Type B pancreatic cell (in vitro differentiated cells): ENCODE measurements around the gene SMAP1. TPM values are rescaled to one million over a fixed set of nuclear protein-coding genes. Genes with fewer than 3 reads are reported as not detected.

ENCODE experiments used
- DNase-seq: peaks from one replicate; pipeline ENCODE4 v3.0.0; 2021; ENCODE audit warnings: mixed read lengths; ENCODE audit not compliant: unreplicated experiment; ENCODE audit errors: extremely low spot score
- H3K27ac Mint-ChIP-seq: 2 replicates; pipeline ENCODE4 v1.8.0; 2021; ENCODE audit warnings: mild to moderate bottlenecking, mixed read lengths
- H3K27me3 Mint-ChIP-seq: 2 replicates; pipeline ENCODE4 v1.8.0; 2021; ENCODE audit warnings: mixed read lengths
- H3K36me3 Mint-ChIP-seq: 2 replicates; pipeline ENCODE4 v1.8.0; 2021; ENCODE audit warnings: mixed read lengths
- H3K4me1 Mint-ChIP-seq: one replicate; pipeline ENCODE4 v1.8.0; 2021; ENCODE audit warnings: mixed read lengths; ENCODE audit not compliant: unreplicated experiment
- H3K4me3 Mint-ChIP-seq: 2 replicates; pipeline ENCODE4 v1.8.0; 2021; ENCODE audit warnings: mild to moderate bottlenecking, mixed read lengths
- H3K9me3 Mint-ChIP-seq: 2 replicates; pipeline ENCODE4 v1.8.0; 2021; ENCODE audit warnings: mixed read lengths
- CTCF ChIP-seq: fragments of 200-600 bp; sonication (generic); conservative IDR thresholded peaks from 2 replicates; pipeline ENCODE4 v1.5.0; 2021; ENCODE audit warnings: antibody characterized with exemption, mild to moderate bottlenecking
- total RNA-seq: library from RNA; stranded (reverse); gene quantifications from 2 replicates; pipeline ENCODE4 v1.2.1, GENCODE V29; 2021; ENCODE audit warnings: low replicate concordance

Gene SMAP1
- total RNA-seq, 1 donor from 2014 or later, result 22.8 TPM

DNA sequence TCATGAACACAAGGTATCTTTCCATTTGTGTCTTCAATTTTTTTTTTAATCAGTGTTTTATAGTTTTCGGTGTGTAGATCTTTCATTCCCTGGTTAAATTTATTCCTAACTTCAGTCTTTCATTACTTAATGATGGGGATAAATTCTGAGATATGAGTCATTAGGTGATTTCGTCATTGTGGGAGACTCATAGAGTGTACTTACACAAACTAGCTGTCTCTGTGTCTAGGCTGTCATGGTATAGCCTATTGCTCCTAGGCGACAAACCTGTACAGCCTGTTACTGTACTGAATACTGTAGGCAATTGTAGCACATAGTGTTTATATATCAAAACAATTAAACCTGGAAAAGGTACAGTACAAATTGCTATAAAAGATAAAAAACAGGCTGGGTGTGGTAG lies 42.1 kb downstream of the SMAP1 start:
- H3K9me3 Mint-ChIP-seq, result peaks cover 5% of the 10 kb centered on the region
- H3K27ac Mint-ChIP-seq, result no peak overlapping the region
- peaks cover 5% of the 10 kb centered on the region for H3K4me1 Mint-ChIP-seq
- no peaks in the 10 kb centered on the region for H3K27me3 Mint-ChIP-seq
- TF ChIP-seq CTCF, result no peak
- no peak for DNase-seq
- H3K4me3 Mint-ChIP-seq, result no peak overlapping the region
- peaks cover 4% of the 10 kb centered on the region for H3K36me3 Mint-ChIP-seq

DNA sequence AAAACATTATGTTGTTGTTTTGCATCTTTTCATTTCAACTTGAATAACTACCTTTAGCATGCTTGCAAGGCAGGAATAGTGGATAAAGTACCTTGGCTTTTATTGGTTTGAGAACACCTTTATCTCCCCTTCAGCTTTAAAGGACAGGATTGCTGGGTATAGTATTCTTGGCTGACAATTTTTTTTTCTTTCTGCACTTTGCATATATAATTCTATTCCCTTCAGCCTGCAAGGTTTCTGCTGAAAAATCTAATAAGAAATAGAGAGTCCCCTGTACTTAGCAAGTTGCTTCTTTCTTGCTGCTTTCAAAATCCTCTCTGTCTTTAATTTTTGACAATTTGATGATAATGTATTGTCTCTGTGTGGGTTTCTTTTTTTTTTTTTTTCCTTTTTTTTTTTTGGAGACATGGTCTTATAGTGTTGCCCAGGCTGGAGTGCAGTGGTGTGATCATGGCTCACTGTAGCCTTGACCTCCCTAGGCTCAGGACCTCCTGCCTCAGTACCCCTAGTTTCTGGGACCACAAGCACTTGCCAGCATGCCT lies 47.1 kb downstream of the SMAP1 start:
- H3K4me1 Mint-ChIP-seq, result no peaks in the 10 kb centered on the region
- H3K4me3 Mint-ChIP-seq, result no peak overlapping the region
- no peaks in the 10 kb centered on the region for H3K27me3 Mint-ChIP-seq
- no peak for DNase-seq
- peaks cover 5% of the 10 kb centered on the region for H3K9me3 Mint-ChIP-seq
- H3K36me3 Mint-ChIP-seq, result peaks cover 4% of the 10 kb centered on the region
- H3K27ac Mint-ChIP-seq, result no peak overlapping the region
- no peak for TF ChIP-seq CTCF

- H3K27me3 Mint-ChIP-seq, result no peaks in the 10 kb centered on the region
- no peaks in the 10 kb centered on the region for H3K4me1 Mint-ChIP-seq
- H3K36me3 Mint-ChIP-seq, result peaks cover 4% of the 10 kb centered on the region
- H3K9me3 Mint-ChIP-seq, result peaks cover 5% of the 10 kb centered on the region
- H3K27ac Mint-ChIP-seq, result no peak overlapping the region
- no peak for TF ChIP-seq CTCF
- DNase-seq, result no peak
- H3K4me3 Mint-ChIP-seq, result no peak overlapping the region
Observed at GRCh38 chr6:70717038-70717801, 49.5 kb downstream of the SMAP1 start.

- Mint-ChIP-seq H3K9me3 (no peaks in the 10 kb centered on the region), H3K4me1 (peaks cover under 1% of the 10 kb centered on the region), H3K27ac (no peak overlapping the region), H3K27me3 (no peaks in the 10 kb centered on the region), H3K36me3 (peaks cover 5% of the 10 kb centered on the region), H3K4me3 (no peak overlapping the region)
- no peak for TF ChIP-seq CTCF
- DNase-seq, result no peak
Observed at GRCh38 chr6:70724524-70724923, 56.8 kb downstream of the SMAP1 start.

DNA sequence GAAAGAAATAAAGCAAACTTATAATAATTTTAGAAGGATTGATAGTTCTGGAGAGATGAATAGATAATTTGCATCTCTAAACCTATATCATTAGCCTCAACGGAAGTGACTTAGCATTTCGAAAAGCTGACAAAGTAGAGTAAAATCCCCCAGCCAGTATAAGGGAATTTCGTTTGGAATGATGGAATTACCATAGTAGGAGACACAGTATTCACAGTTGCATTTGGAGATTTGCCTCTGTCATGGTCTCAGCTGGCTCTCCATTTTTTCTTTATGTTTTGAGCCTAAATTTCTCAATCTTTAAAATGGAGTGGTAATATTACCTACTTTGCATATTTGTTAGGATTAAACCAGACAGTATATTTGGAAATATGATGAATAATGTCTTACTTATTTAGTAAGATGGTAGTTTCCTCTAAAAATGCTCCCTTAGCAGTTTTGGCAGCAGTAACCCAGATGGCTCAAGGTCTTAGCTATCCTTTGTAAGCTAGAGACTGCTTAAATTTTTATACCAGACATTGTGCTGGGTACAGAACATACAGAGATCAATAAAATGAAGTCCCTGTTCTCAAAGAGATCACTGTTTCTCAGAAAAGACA lies 58.2 kb downstream of the SMAP1 start:
- DNase-seq, result no peak
- no peaks in the 10 kb centered on the region for H3K27me3 Mint-ChIP-seq
- peaks cover 3% of the 10 kb centered on the region for H3K4me1 Mint-ChIP-seq
- no peak overlapping the region for H3K27ac Mint-ChIP-seq
- TF ChIP-seq CTCF, result no peak
- peaks cover 5% of the 10 kb centered on the region for H3K36me3 Mint-ChIP-seq
- H3K9me3 Mint-ChIP-seq, result no peaks in the 10 kb centered on the region
- H3K4me3 Mint-ChIP-seq, result no peak overlapping the region
